NCI-H2107 treated with DMSO at 0.1 percent for 48 hours (cell line): ENCODE measurements around the gene TMEM200B.
"Not testable (repeated sequence)": the region's sequence is repeated elsewhere in the genome, so short reads cannot be mapped to it uniquely, and the experiment has no call there.

ENCODE experiments used
- DNase-seq: peaks from one replicate; lab custom pipeline; 2025; ENCODE audit not compliant: unreplicated experiment; lab: John Stamatoyannopoulos, UW

The TMEM200B gene

GRCh38 chr1:29112705-29113412 is 10.8 kb downstream of the TMEM200B start:
- no peak for DNase-seq

GRCh38 chr1:29108041-29108440 is 15.7 kb downstream of the TMEM200B start:
- not testable (repeated sequence) for DNase-seq

DNA sequence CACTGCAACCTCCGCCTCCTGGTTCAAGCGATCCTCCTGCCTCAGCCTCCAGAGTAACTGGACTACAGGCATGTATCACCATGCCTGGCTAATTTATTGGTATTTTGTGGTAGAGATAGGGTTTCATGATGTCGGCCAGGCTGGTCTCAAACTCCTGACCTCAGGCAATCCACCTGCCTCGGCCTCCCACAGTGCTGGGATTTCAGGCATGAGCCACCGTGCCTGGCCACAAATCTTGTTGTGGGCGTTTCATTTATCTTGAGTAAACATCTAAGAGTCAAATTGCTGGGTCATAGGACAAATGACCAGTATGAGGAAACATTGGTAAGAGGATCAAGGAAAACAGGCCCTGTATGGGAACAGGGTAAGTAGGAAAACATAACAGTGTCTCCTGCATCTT is 17.9 kb downstream of the TMEM200B start:
- no peak for DNase-seq

DNA sequence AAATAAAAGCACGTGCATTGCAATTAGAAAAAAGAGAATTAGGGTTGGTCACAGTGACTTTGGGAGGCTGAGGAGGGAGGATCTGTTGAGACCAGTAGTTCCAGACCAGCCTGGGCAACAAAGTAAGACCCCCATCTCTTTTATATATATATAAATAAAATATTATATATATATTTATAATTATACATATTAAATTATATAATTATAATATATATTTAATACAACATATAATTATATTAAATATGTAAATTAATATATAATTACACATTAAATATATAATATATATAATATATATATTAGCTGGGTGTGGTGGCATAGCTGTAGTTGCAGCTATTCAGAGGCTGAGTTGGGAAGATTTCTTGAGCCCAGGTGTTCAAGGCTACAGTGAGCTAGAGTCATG is 23.2 kb downstream of the TMEM200B start:
- DNase-seq = no peak

DNA sequence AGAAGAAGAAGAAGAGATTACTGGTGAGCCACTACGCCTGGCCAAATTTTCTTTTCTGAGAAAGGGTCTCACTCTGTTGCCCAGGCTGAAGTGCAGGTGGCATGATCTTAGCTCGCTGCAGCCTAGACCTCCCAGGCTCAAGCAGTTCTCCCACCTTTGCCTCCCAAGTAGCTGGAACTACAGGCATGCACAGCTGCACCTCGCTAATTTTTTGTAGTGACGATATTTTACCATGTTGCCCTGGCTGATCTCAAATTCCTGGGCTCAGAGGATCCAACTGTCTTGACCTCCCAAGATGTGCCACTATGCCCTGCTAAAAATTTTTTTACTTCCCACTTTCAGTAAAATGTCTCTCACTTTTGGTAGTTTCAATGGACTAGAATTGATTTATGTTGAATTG is 24.4 kb downstream of the TMEM200B start:
- no peak for DNase-seq

- DNase-seq = peak; percentile 96
These were observed 27.3 kb downstream of the TMEM200B start for GRCh38 chr1:29096231-29096886.

DNA sequence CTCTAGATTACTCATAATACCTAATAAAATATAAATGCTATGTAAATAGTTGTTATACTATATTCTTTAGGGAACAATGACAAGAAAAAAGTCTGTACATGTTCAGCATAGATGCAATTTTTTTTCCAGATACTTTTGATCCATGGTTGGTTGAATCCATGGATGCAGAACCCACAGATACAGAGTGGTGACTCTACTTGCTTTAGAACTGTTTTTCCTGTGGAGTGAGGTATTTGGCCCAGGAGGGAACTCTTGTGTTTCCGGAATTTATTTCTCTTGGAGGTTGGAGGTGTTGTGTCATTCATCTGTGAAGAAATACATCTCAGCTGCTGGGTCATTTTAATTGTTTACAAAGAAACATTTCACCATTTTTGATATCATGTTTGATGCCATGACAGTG is 28.7 kb downstream of the TMEM200B start:
- no peak for DNase-seq

DNA sequence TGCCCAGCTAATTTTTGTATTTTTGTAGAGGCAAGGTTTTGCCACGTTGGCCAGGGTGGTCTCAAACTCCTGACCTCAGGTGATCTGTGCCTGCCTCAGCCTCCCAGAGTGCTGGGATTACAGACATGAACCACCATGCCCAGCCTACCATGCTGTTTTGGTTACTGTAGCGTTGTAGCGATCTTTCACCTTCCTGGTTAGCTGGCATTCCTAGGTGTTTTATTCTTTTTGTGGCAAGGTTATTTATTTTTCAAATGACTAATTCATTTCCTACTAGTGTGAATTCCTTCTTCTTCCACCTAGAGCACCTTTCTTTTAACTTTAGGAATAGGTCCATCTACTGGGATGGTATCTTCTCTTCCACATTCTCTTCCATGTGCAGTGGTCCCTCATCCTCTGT is 29.3 kb downstream of the TMEM200B start:
- no peak for DNase-seq

GRCh38 chr1:29092704-29093103 is 31.0 kb downstream of the TMEM200B start:
- DNase-seq = not testable (repeated sequence)

DNA sequence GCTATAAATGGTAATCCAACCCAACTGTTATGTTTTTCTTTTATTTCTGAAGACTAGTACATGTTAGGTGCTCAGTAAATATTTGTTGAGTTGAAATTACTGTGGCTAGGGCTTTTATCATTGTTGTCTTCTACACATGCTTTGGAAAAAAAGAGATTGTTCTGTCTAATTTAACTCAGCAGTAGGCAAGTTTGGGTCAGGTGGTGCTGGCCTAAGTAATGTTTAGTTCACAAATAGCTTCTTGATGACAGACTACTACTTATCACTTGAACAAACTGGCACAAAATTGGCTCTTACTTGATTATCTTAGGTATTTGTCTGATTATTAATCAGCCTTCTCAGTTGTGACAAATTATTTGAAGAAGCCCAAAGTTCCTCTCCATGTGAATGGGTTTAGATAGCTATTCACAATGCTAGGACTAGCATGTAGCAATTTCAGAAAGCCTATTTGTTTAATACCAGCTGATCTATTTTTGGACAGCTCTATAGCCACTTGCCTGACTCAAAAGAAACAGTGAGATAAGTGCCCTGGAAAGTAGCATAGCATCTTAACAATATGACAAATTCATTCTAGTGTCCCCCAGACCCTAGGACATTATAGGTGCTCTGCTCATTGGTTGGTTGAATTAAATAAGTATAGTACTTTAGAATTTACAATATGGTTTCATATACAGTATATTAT is 32.6 kb downstream of the TMEM200B start:
- peak; percentile 44 for DNase-seq

DNA sequence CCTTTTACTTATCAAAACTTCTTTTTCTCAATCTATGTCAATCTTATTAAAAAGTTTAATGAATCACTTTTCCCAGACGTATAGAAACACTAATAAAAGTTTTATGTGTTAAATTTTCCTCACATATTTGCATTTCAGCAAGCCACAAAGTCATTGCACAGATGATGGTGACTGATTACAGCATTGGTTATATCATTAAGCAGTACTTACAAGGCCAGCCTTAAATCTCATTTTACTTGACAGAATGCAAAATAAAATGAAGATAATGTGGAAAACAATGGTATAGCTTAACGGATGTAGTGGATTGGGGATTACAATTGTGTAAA is 39.5 kb downstream of the TMEM200B start:
- no peak for DNase-seq

GRCh38 chr1:29083317-29084195 is 40.1 kb downstream of the TMEM200B start:
- no peak for DNase-seq

- no peak for DNase-seq
These were observed 41.2 kb downstream of the TMEM200B start for GRCh38 chr1:29082519-29082918.

GRCh38 chr1:29081201-29081600 is 42.5 kb downstream of the TMEM200B start:
- no peak for DNase-seq

- DNase-seq = not testable (repeated sequence)
These were observed 43.6 kb downstream of the TMEM200B start for GRCh38 chr1:29079916-29080629.

DNA sequence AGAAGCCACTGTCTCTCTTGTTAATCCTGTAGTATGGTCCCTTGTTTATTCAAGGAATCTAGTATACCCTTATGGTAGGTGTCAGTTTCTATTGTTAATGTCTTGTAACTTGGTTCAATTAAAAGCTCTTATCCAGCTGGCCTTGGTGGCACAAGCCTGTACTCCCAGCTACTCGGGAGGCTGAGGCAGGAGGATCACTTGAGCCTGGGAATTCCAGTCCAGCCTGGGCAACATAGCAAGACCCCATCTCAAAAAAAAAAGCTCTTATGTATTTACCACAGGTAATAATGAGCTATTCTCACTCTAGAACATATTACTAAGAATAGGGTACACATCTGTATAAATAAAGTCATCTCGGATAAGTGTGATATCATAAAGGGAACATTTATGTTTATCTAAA is 46.5 kb downstream of the TMEM200B start:
- DNase-seq = no peak
